Heart left ventricle (tissue), 13 donors: ENCODE measurements around the gene RAB24.

ENCODE experiments used
- POLR2A ChIP-seq, 2 donors: fragments of 450-650 bp; IDR thresholded peaks; one replicate each; pipeline ENCODE4 v1.6.1; 2017; ENCODE audit warnings: antibody characterized with exemption in 2 of 2, mild to moderate bottlenecking in 2 of 2, moderate library complexity in 2 of 2
- TF ChIP-seq, protein P1 (sequence below), 12 donors: fragments of 200-600 bp; sonication (generic) in 4 of 12; IDR thresholded peaks; one replicate each; pipeline versions ENCODE4 v1.5.0 to v1.8.0; 2018 to 2022; ENCODE audit warnings: antibody characterized with exemption in 12 of 12, mild to moderate bottlenecking in 5 of 12
- donor health status: ischemic (EF 13 %, LVEDD 7.1; RV severe dilation, severe dysfunction).
- donor health status: DM: no; HTN: yes; CAD: no.
- donor health status: DM: no; HTN: no; CAD: no.
- donor health status: ischemic (EF 25% LVEDD 6.9; RV normal size, moderate dysfunction).
- donor health status: ischemic (EF 25% LVEDD 5.7; RV mildly dilated, moderate dysfunction).
- donor health status: ischemic (EF 35%, LVEDD 5.7; RV mildly dilated, moderate dysfunction).
- donor health status: nonischemic (EF 11% LVEDD 7.7; RV severe dilation, severe dysfunction).
- donor health status: DM: yes; HTN: yes; CAD: no.
- donor health status: PGD.
- donor health status: ischemic (EF 29% LVEDD 5.4; RV normal size, mild dysfunction).
- donor health status: nonischemic (EF 23%, LVEDD 6.1; RV moderate dilation, normal function).

- TF ChIP-seq, protein P1, sequence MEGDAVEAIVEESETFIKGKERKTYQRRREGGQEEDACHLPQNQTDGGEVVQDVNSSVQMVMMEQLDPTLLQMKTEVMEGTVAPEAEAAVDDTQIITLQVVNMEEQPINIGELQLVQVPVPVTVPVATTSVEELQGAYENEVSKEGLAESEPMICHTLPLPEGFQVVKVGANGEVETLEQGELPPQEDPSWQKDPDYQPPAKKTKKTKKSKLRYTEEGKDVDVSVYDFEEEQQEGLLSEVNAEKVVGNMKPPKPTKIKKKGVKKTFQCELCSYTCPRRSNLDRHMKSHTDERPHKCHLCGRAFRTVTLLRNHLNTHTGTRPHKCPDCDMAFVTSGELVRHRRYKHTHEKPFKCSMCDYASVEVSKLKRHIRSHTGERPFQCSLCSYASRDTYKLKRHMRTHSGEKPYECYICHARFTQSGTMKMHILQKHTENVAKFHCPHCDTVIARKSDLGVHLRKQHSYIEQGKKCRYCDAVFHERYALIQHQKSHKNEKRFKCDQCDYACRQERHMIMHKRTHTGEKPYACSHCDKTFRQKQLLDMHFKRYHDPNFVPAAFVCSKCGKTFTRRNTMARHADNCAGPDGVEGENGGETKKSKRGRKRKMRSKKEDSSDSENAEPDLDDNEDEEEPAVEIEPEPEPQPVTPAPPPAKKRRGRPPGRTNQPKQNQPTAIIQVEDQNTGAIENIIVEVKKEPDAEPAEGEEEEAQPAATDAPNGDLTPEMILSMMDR (IDR thresholded peaks at IDR 0.05) = no peak
- TF ChIP-seq POLR2A (IDR thresholded peaks at IDR 0.05) = no peak
Measured at GRCh38 chr5:177307544-177308363, 4.2 kb upstream of the RAB24 start.
